Psoas muscle (tissue), 8 donors: ENCODE data around the gene IL17REL. TPM values are rescaled to one million over a fixed set of nuclear protein-coding genes. Genes with fewer than 3 reads are reported as not detected.

Source experiments
- ATAC-seq, 4 donors: fragments of 200-7000 bp; cut with Tn5 transposase; one replicate each; pipeline ENCODE4 v1.9.1; 2020; ENCODE audit warnings: moderate library complexity in 3 of 4, mild to moderate bottlenecking in 2 of 4
- DNase-seq, 2 donors: peaks; one replicate each; pipeline ENCODE4 v3.0.0-alpha.2; 2020
- H3K27ac ChIP-seq: fragments of 200-600 bp; one replicate; pipeline ENCODE4 v1.8.0; 2022
- H3K27me3 ChIP-seq, 3 donors: fragments of 200-600 bp in 1 of 3; one replicate each; pipeline versions ENCODE4 v1.6.1 to v1.8.0; 2013 to 2022; ENCODE audit warnings: low read length in 2 of 3, mild to moderate bottlenecking in 2 of 3, moderate library complexity in 1 of 3; ENCODE audit not compliant: insufficient read depth in 3 of 3
- H3K36me3 ChIP-seq, 2 donors: fragments of 200-600 bp in 1 of 2; one replicate each; pipeline versions ENCODE4 v1.6.1 to v1.8.0; 2013 to 2022; ENCODE audit warnings: low read depth in 1 of 2, mild to moderate bottlenecking in 1 of 2, moderate library complexity in 1 of 2; ENCODE audit not compliant: insufficient read depth in 1 of 2
- H3K4me1 ChIP-seq: fragments of 200-600 bp; one replicate; pipeline ENCODE4 v1.8.0; 2022
- H3K4me3 ChIP-seq: fragments of 200-600 bp; one replicate; pipeline ENCODE4 v1.8.0; 2022; ENCODE audit warnings: mild to moderate bottlenecking
- H3K9me3 ChIP-seq: fragments of 200-600 bp; one replicate; pipeline ENCODE4 v1.8.0; 2022
- WGBS, 3 donors: extraction: QIAGEN DNeasy Blood & Tissue Kit; methylation state at CpG; one replicate each; pipeline versions ENCODE4 v1.1.6 to v1.1.7; 2013; 5-methylcytosine and 5-hydroxymethylcytosine counted together
- intact Hi-C, 2 donors: fragments of 100-400 bp; cut with DNase I; formaldehyde crosslinking; loops; one replicate each; pipeline versions ENCODE4 v1.11.0 to v1.14.2; 2022
- polyA plus RNA-seq, 3 donors: library from polyadenylated mRNA; stranded (reverse); fragments of 200-250 nt; gene quantifications; one replicate each; pipeline ENCODE4 v1.2.3, GENCODE V29; 2013
- total RNA-seq, 4 donors: library from RNA; stranded (reverse); fragmentation: NEBNext Ultra II Directional in 2 of 4; extraction: Animal tissue kit (Norgen Biotek cat#: 25700) in 2 of 4; gene quantifications; one replicate each; pipeline versions ENCODE4 v1.2.1 to v1.2.4, GENCODE V29; 2021 to 2023
- TF ChIP-seq, protein P1 (sequence below): fragments of 200-600 bp; IDR thresholded peaks from one replicate; pipeline ENCODE4 v1.8.0; 2022; ENCODE audit warnings: antibody characterized with exemption
- donor health status: healthy with polysubstance abuse.
- donor health status: DM: no; HTN: no; CAD: no; lungs with moderate emphysema.
- donor health status: Bipolar disorder and iron deficiency.
- donor health status: healthy.
- donor health status: DM: yes; HTN: yes; CAD: no.
- donor health status: DM: no; HTN: no; CAD: no.
- donor health status: DM: no; HTN: no; CAD: no.
- donor health status: DM: yes; HTN: yes; CAD: no.

IL17REL gene
- total and polyA plus RNA-seq, 7 donors = not detected

DNA sequence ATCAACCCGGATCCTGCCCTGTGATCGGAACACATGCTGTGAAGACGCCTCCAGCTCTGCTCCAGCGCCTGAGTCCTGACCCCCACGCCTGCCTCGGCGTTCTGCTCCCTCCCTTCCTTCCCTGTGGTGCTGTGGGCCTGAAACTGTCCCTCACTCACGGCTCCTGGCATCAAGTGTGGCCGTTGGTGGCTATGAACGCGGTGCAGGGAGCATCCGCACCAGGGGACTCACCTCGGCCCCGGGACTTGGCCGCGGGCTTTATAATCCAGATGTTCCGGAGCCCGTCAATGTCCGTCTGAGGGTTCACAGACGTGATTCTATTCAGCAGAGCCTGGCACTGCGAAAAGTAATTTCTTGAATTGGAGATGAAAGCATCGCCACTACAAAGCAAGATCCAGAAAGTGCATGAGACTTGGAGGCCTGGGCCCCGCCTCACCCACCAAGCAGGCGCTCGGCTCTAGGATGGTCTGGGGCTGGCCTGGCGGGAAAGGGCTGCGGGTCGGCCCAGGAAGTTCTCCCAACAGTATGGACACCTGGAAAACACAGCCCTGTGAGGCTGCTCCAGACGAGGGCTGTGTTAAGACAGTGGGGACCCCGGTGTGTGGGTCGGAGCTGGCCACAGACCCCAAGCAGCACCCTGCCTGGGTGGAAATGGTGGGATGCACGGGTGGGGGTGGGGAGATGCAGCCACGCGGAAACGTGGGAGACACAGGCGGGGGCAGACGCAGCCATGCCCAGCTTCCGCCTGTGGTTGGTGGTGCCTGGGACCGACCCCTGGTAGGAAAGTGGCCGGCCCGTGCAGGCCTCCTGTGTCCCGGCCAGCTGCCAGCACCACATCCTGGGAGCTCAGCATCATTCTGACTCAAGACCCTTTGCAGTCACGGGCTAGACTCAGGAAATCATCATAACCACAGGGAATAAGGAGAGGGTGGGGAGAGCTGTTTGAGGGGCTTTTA is 21.8 kb upstream of the IL17REL start:
- intact Hi-C loops = loop anchor here (5.0 kb wide), 1 partner anchor 267 kb away; no protein-coding TSS in a partner anchor
- WGBS, 3 donors = 66 to 75% (median 69%) methylated on average over 43 of the region's 43 CpGs
- Histone ChIP-seq H3K27me3 (peaks cover 0 to 55% (median 16%) of the 10 kb centered on the region in 3 donors), H3K36me3 (no peaks in the 10 kb centered on the region), H3K9me3 (peaks cover 4% of the 10 kb centered on the region), H3K27ac (no peak overlapping the region), H3K4me3 (no peak overlapping the region), H3K4me1 (no peaks in the 10 kb centered on the region)
- ATAC-seq = no peak
- DNase-seq = no peak
- TF ChIP-seq, protein P1, sequence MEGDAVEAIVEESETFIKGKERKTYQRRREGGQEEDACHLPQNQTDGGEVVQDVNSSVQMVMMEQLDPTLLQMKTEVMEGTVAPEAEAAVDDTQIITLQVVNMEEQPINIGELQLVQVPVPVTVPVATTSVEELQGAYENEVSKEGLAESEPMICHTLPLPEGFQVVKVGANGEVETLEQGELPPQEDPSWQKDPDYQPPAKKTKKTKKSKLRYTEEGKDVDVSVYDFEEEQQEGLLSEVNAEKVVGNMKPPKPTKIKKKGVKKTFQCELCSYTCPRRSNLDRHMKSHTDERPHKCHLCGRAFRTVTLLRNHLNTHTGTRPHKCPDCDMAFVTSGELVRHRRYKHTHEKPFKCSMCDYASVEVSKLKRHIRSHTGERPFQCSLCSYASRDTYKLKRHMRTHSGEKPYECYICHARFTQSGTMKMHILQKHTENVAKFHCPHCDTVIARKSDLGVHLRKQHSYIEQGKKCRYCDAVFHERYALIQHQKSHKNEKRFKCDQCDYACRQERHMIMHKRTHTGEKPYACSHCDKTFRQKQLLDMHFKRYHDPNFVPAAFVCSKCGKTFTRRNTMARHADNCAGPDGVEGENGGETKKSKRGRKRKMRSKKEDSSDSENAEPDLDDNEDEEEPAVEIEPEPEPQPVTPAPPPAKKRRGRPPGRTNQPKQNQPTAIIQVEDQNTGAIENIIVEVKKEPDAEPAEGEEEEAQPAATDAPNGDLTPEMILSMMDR = no peak

DNA sequence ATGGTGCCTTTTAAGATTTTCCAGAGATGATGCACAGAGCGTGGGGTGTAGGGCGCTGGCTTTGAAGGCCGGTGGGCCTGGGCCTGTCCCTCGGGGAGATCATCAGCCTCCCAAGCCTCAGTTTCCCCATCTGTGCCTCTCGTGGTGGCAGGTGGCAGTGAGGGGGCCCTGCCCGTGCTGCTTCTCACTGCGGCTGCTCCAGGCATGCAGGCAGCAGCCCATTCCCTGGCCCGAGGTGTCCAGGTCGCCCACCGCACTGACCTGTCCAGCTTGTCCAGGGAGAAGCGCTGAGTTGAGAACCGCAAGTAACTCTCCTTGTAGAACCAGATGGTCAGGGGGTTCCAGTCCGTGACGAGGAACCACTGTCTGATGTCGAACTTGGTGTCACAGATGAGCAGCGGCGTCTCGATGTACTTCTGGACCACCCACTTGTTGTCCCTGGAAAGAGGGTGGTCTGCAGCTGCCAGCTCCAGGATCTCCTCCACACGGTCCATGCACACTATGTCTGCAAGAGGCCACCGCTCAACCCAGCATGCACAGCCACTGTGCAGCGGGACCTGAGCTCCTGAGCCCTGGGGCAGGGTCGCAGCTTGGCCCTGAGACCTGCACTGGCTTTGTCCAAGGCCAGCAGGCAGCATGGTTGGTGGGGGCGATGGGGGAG is 20.5 kb upstream of the IL17REL start:
- intact Hi-C loops = loop anchor here (5.0 kb wide), 1 partner anchor 266 kb away; no protein-coding TSS in a partner anchor
- WGBS, 3 donors = 75 to 81% (median 81%) methylated on average over 23 of the region's 23 CpGs
- H3K4me1 ChIP-seq = peaks cover 1% of the 10 kb centered on the region
- no peak for DNase-seq
- no peaks in the 10 kb centered on the region for H3K36me3 ChIP-seq
- H3K27ac ChIP-seq = no peak overlapping the region
- no peaks in the 10 kb centered on the region for H3K9me3 ChIP-seq
- no peak overlapping the region for H3K4me3 ChIP-seq
- ATAC-seq = no peak
- TF ChIP-seq, protein P1 = no peak
- H3K27me3 ChIP-seq = peaks cover 0 to 55% (median 16%) of the 10 kb centered on the region in 3 donors

DNA sequence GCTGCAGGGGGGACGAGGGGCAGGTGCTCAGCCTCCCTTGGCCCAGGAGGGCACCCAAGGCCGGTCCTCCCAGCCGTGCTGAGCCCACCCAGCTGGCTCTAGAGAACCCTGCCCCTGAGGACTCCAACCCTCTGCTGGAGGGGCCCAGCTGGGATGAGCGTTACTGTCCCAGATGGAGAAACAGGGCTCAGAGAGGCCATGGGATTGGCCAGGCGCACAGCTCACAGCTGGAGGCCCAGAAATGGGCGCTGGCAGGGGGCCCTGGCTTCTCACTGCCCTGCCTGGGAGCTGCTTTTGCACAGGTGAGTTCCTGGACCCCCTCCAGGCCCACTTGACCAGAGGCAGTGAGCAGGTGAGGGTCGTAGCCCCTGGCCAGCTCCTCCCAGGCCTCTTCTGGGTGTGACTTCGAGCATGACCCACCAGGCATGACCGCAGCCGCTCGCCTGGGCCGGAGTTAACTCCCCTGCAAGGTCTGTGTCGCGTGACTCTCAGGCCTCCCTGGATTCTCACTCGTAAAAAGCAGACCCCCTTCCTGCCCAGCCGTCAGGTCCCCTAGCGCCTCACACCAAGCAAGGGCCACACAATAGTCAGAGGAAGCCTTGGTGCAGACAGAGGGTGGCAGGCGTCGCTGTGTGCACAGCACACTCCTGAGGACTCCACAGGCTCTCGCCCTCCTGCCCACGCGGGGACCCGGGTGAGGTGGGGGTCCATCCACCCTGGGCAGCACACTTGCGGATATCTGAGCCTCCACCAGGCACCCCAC is 19.7 kb upstream of the IL17REL start:
- Histone ChIP-seq H3K9me3 (no peaks in the 10 kb centered on the region), H3K27me3 (peaks cover 0 to 55% (median 16%) of the 10 kb centered on the region in 3 donors), H3K4me3 (no peak overlapping the region), H3K27ac (no peak overlapping the region), H3K4me1 (peaks cover 6% of the 10 kb centered on the region), H3K36me3 (no peaks in the 10 kb centered on the region)
- no peak for ATAC-seq
- intact Hi-C loops = loop anchor here (5.0 kb wide), 1 partner anchor 265 kb away; no protein-coding TSS in a partner anchor
- DNase-seq = no peak
- WGBS, 3 donors = 69 to 81% (median 75%) methylated on average over 21 to 24 of the region's 24 CpGs
- TF ChIP-seq, protein P1 = no peak

DNA sequence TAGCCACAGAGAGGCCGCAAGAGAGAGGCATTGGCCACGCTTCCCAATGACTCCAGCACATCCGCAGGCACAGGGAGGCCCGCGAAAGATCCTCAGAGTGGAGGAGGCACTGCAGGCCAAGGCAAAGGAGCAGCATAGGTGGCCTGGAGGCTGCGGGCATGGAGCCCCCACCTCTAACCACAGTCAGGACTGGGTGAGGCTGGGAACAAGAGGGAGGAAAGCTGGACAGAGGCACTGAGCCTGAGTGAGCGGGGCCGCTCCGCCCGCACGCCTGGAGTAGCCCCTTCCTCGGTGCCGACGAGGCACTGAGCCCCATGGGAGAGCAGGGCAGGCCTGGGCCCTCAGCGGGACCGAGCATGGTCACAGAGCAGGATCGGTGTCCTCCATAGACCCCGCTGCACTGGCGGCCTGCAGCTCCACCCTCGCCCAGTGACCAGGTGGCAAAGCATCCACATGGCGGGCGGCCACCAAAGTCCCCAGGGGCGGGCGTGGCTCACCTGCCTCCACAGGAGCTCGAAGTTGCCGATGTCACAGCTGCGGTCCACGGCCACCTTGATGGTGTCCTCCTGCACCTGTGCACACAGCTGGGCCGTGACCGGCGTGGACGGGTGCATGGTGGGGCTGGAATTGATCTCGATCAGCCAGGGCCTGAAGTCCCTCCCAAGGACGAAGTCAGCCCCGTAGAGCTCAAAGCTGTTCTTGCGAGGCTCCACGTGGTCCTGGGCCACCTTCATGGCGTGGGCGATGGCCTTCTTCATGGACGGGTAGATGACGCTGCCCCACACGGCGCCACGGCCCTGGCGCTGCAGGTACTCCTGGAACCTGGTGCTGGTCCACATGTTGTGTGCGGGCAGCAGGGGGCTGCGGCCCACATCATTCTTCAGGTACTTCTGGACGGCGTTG is 18.9 kb upstream of the IL17REL start:
- Histone ChIP-seq H3K36me3 (no peaks in the 10 kb centered on the region), H3K9me3 (no peaks in the 10 kb centered on the region), H3K27ac (no peak overlapping the region), H3K27me3 (peaks cover 0 to 61% (median 16%) of the 10 kb centered on the region in 3 donors), H3K4me3 (no peak overlapping the region), H3K4me1 (peaks cover 6% of the 10 kb centered on the region)
- intact Hi-C loops = loop anchor here (1.0 to 5.0 kb wide), 2 partner anchors 102 to 264 kb away; no protein-coding TSS in a partner anchor
- TF ChIP-seq, protein P1 = no peak
- WGBS, 3 donors = 77 to 88% (median 82%) methylated on average over 42 to 49 of the region's 49 CpGs
- DNase-seq = peak in 1 of 2 donors; percentile 53
- no peak for ATAC-seq
